ENCODE data around the gene NIPAL4.
"Not testable (repeated sequence)": the region's sequence is repeated elsewhere in the genome, so short reads cannot be mapped to it uniquely, and the experiment has no call there.

Gene NIPAL4

GRCh38 chr5:157463621-157464518 is 3.9 kb downstream of the NIPAL4 start:
- no peak for DNase-seq

- no peak for DNase-seq
Observed at GRCh38 chr5:157464519-157465171, 4.6 kb downstream of the NIPAL4 start.

- DNase-seq, result no peak
Observed at GRCh38 chr5:157468293-157468965, 8.4 kb downstream of the NIPAL4 start.

- no peak for DNase-seq
Observed at GRCh38 chr5:157469073-157469472, 9.1 kb downstream of the NIPAL4 start.

GRCh38 chr5:157469687-157470086 is 9.7 kb downstream of the NIPAL4 start:
- no peak for DNase-seq

DNA sequence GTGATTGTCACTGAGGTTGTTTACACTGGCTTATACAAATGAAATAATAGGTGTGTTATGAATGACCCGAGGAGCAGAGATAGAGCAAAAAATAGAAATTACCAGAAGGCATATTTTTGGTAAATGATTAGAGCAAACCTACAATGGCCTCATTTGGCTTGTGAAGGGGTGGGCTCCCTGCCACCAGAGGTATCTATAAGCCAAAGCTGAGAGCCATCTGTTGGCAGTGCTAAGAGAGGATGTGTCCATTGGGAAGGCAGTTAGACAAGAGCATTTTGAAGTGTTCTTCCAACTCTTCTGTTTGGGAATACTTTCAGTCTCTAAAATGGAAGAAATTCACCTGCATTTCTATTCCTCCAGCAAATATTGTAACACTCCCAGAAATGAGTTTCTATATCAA is 10.6 kb downstream of the NIPAL4 start:
- no peak for DNase-seq

DNA sequence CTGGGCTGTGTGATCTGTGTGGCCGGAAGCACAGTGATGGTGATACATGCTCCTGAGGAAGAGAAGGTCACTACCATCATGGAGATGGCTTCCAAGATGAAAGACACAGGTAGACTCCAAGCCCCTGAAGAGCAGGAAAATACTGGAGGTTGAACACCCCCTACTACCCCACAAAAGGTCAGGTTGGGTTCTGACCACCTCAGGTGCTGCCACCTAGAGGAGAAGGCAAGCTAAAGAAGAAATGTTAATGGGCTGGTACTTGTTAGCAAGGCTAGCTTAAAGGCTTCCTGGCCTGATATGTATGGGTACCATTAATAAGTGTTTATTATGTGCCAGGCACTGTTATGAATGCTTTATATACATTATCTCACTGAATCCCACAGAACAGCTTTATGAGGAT is 11.7 kb downstream of the NIPAL4 start:
- no peak for DNase-seq

DNA sequence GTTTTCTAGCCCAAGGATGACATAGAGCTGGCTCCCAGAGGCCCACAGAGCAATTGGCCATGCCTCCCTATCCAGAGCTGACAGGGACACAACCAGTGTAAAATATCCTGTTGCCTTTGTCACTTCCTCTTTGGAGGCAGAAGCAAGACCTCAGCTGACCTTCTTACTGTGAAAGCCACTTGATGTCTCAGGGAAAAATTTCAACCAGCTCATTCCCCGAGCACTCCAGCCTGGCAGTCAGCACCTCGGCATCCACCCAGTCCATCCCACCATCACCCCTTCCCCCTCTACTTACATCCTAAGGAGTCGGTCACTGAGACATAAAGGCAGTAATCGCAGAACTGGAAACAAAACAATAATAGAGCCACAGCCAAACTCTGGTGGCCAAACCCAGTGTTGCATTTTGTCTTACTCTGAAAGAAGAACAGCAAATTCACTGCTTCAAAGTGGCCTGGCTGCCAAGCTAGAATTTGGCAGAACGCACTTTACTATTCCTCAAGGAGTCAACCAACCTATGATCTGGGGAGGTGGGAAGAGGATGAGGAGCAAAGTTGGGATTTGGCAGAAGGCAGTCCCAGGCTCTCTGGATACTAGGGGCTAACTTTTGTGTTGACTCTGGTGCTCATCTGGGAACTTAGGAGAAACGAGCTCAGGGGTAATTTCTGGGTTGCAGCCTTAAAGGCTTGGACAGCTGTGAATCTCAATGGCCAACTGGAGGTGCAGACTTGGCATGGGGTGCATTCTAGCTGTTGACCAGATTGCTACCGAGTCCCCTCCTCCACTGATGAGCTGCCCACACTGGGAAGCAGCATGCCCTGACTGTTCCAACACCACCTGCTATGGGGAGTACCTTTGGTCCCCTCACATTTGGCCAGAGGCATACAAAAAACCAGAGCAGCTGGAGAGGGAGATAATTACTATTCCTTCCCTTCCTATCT is 13.6 kb downstream of the NIPAL4 start:
- DNase-seq, result no peak

GRCh38 chr5:157475432-157475831 is 15.4 kb downstream of the NIPAL4 start:
- no peak for DNase-seq

DNA sequence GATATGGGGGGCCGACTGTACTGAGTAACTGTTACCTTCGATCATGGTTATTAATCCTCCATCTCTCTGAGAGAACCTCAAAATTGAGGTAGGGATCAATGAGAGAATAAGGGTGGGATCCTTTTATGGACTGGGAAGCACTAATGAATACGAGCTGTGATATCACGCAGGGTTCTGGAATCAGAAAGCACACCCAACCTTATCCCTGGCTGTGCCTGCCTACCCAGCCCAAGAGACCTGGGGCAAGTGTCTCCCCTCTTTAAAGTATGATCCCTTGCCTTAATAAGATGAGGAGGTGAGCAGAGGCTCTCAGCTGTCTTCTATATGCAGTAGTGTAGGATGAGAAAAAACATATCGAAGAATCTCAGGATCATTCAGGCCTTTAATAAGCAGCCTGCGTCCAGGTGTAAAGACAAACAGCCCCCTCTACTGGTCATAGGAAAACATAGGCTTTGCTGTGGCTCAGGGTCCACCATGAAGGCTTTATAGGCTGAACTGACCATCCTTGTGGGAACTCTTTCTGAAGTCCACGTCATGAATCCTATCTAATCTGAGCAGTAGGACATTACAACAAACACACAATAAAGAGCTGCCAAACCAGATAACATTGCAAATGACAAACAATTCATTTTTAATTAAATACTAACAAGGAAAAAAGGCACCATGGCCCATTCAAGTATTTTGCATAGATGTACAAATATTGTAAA is 16.8 kb downstream of the NIPAL4 start:
- peak; percentile 52 for DNase-seq

GRCh38 chr5:157477814-157478494 is 17.9 kb downstream of the NIPAL4 start:
- DNase-seq, result no peak

GRCh38 chr5:157478726-157479125 is 18.7 kb downstream of the NIPAL4 start:
- no peak for DNase-seq

DNA sequence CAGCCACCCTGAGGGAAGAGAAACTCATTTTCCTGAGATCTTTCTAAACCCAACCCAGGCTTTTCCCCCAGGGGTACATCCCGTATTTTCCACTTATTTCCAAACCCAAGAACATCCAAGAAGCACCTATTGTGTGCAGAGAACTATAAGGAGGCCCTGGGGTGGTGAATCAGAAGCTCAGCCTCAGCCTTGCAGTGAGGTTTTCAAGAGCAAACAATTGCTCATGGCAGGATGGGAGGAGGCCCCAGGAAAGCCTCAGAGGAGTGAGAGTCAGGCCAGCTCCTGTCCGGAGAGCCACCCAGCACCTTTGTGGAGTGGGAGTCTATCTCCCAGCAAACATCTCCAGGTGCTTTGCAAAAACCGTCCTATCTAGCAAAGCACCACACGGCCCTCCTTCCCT is 19.2 kb downstream of the NIPAL4 start:
- no peak for DNase-seq

DNA sequence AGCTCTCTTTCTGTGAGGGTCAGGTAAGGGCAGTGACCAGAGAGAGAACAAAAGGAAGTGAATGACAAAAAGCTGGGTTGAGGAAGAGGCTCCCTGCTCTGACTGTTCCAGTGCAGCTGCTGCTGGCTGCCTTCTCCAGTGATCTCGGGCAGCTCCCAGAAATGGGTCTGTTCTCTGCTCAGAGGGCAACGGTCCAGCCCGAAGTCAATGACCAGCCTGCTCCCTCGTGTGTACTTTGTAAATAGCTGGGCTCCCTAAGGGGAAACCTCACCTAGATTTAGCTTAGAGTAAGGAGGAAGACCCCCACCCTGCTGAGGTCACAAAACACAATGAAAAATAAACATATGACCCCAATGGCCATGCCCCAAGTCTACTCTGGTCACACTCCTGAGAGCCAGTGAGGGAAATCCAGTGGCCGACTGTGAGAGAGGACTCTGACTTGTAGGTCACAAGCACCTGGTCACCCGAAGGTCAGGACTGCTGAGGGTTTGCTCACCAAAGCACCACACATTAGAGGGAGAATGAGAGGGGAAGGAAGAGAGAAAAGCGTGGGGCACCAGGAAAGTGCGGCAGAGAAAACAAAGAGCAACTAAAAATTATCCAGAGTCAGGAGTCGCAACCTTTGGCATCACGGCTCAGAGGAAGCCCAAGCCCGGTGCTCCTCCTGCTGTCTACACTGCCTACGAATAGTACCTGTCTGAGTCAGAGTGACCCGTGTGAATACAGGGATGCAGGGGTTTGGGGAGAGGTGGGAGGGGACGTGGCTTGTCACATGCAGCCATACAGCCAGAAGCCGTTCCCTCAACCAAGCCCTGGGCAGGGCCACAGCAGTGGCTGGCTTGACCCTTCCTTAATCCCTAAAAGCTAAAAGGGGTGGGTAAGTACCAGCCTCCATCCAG is 19.8 kb downstream of the NIPAL4 start:
- no peak for DNase-seq

- DNase-seq, result no peak
Observed at GRCh38 chr5:157481265-157481664, 21.3 kb downstream of the NIPAL4 start.

- no peak for DNase-seq
Observed at GRCh38 chr5:157481666-157482065, 21.7 kb downstream of the NIPAL4 start.

GRCh38 chr5:157482702-157483101 is 22.7 kb downstream of the NIPAL4 start:
- DNase-seq, result not testable (repeated sequence)

DNA sequence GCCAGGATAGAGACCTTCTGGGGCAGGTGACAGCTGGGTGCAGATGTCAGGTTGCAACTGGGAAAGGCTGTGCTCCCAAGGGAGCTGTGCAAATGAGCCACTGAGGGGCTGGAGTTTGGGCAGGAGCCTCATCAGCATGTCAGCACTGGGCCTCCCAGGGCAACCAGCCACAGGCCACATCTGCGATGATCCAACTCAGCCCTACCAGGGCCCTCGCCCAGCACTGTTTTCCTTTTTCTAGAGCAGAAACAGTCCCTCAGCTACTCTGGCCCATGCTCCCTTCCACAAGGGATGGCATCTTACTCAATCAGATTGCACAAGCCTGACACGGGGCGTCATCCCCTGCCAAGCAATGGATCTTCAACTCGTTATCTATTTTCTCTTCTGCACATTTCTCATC is 24.8 kb downstream of the NIPAL4 start:
- no peak for DNase-seq

DNA sequence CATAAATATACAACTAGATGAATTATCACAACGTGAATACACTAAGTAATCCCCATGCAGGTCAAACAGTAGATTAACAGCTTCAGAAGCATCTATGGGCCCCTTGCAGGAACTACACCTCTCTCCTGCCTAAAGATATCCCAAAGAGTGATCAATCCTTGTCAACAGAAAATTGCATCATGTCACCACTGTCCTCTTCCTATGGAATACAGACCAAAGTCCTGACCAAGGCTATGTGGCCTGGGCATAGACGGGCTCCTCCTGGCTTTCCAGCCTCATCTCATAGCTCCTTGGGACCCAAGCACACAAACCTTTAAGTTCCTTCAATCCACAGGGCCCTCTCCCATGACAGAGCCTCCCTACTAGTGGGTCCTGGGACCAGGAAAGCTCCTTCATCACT is 25.3 kb downstream of the NIPAL4 start:
- no peak for DNase-seq

- DNase-seq, result no peak
Observed at GRCh38 chr5:157485811-157486210, 25.8 kb downstream of the NIPAL4 start.

Measured in CD4-positive, alpha-beta T cell treated with Interleukin-21 for 1 hour (primary cell).